NOMO-1 treated with DMSO at 0.1 percent for 48 hours (cell line): ENCODE data around the gene POM121C.
"Not testable (repeated sequence)": the region's sequence is repeated elsewhere in the genome, so short reads cannot be mapped to it uniquely, and the experiment has no call there.

Source experiments
- DNase-seq: peaks from one replicate; lab custom pipeline; 2025; ENCODE audit not compliant: unreplicated experiment; lab: John Stamatoyannopoulos, UW

POM121C gene

DNA sequence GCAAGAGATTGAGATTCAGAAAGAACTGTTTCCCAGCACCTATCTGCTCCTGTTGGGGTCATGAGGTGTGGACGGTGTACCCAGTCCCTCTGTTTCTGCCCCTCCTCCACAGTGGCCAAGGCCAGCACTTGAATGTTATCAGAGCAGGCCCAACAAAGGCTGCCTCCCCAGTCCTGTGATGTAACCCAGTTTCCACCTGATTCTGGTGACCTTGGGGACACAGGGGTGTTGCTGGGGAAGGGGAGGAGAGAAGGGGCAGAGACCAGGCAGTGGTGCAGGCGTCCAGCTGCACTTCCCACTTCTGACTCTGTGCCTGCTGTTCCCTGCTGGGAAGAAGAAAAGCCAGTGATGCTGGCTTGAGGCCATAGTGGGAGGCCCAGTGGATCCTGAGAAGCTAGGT, 88.2 kb downstream of the POM121C start:
- not testable (repeated sequence) for DNase-seq

DNA sequence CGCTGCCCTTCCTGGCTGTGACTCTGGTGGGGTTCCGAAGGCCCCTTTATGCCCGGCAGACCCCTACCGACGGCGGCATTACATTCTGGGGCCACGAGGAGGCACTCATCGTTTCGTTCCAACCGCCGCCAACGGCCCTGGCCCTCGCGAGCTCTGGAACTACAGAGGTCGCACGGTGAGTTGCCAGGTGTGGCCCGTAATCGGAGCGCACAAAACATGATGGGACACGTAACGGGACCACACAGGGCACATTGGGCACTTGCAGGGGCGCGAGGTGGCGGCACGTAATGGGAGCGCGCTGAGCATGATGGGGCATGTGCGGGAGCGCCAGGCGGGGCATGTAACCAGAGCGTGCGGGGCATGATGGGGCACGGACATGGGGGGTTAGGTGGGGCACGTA, 90.8 kb downstream of the POM121C start, which contains the start of gene TRIM73:
TSS of gene TRIM73 (plus strand) at position 301 of the 400 bp plus-strand sequence. CDS start 3,305 bp downstream, outside the sequence.
- DNase-seq: not testable (repeated sequence)

DNA sequence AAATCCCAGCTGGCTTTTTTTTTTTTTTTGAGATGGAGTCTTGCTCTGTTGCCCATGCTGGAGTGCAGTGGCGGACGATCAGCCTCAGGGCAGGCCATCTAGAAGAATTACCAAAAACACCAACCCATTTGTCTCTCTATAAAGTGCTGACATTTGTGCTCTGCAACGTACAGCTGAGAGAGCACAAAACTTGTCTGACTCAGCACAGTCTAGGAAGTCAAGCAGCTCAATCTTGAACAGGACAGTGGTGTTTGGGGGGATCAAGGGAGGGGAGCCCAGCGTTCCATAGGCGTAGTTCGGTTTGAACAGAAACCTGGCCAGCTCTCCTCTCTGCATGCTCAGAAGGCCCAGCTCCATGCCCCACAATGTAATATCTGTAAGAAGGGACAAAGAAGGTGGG, 92.9 kb downstream of the POM121C start:
- not testable (repeated sequence) for DNase-seq

DNA sequence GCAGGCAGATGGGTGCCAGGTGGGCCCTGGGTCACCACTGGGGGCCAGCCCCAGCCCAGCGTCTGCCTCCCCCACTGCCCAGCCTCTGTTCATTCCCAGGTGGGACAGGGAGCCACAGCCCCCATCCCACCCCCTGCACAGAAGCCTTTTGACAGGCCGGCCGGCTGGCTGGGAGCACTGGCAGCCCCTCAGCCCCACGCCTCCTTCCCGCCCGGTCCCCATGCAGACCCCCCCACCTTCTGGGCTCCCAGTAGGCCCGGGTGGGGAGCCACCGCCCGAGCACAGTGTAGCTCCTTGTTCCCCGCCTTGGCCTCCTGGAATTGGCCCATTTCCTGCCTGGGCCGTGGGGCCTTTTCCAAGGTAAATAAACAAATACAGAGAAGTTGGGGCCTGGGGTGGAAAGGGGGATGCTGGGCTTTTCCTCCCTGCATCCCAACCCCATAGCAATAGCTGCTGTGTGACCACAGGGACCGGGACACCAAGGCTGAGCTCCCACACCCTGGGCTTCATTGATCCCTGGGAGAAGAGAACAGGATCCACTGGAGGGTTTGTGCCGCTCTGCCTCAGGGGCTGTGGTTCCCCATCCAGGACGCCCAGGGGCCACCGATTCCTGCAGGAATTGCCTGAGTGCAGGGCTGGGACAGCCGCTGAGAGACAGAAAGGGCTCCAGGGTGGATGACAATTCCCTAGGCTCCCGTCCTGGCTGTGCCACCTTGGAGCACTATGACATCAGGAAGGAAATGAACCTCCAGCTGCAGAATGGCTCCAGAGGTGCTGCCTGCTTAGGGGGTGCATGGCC, 111.4 kb downstream of the POM121C start:
- not testable (repeated sequence) for DNase-seq

DNA sequence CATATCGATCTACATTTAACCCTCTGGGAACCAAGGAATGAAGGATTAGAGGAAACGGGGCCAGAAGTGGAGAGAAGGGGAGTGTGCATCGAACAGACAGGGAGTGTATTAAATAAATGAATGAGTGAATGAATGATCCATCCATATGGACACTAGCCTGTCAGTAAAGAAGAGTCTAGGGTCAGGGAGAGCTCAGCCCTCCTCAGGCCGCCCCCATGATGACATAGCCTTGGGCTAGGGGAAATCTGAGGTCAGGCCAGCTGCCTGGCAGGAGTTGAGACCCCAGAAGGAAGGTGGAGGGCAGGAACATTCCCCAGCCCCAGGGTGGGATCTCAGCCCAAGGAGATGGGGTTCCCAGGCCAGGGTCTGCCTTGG, 112.0 kb downstream of the POM121C start:
- not testable (repeated sequence) for DNase-seq

DNA sequence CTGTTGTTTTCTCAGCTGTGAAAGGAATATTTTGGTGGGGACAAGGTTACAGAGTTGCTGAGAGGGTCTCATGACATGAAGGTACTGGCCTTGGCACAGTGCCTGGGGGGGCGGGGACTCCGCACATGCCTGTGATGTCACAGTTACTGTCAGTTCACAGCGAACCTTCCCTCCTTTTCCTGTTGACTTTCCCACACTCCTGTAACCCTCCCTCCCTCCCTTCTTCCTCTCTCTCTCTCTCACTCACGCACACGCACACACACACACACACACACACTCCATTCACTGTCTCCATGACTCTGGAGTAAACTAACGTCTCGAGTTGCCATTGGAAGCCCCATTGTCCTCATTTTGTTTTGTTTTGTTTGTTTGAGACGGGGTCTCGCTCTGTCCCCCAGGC, 118.8 kb downstream of the POM121C start:
- not testable (repeated sequence) for DNase-seq
